Cerebellar cortex (tissue), 1 donor: ENCODE data around the gene SUCO.
"Not testable (repeated sequence)": the region's sequence is repeated elsewhere in the genome, so short reads cannot be mapped to it uniquely, and the experiment has no call there.

Experiments
- DNase-seq: peaks from one replicate; pipeline ENCODE4 v3.0.0-alpha.2; 2015; ENCODE audit warnings: low spot score

Gene SUCO

DNA sequence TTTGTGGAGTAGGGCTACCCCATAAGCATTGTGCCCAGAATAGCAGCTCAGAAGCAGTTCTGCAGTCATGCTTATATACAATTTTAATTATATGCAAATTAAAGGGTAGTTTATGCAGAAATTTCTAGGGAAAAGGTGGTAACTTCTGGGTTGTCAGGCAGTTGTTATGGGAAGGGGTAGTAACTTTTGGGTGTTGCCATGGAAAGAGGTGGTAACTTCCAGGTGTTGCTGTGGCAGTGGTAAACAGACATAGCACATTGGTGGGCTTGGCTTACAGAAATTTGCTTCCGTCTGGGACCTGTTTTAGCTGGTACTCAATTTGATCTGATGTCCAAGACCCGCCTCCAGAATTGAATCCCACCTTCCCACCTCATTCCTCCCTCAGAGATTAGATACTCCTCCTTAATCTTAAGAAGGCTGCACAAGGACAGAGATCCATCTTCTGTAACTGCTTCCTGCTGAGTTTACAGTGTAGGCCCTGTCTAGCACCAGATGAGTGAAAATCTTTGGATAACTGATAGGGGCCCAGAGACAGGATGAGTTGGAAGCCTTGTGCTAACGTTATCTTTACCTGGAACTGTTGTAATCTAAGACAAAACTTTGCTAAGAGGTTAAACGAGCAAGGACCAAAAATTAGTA, 26.7 kb downstream of the SUCO start:
- DNase-seq: no peak

DNA sequence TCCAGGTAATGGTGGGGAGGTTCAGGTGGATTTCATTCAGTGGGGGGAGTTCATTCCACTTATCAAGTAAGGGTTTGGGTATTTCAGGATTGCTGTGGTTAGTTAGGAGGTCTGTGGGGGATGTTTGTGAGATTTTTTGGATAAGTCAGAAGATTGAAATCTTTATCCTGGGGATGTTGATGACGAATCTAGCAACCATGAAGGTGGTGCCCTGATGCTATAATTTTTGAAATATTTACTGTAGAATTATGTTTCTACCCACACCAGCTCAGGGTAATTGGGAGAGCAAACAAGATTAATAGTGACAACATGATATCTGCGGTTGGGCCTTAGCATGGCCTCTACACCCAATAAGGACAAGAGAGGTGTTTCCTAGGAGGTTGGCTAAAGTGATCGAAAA, 28.3 kb downstream of the SUCO start:
- no peak for DNase-seq

DNA sequence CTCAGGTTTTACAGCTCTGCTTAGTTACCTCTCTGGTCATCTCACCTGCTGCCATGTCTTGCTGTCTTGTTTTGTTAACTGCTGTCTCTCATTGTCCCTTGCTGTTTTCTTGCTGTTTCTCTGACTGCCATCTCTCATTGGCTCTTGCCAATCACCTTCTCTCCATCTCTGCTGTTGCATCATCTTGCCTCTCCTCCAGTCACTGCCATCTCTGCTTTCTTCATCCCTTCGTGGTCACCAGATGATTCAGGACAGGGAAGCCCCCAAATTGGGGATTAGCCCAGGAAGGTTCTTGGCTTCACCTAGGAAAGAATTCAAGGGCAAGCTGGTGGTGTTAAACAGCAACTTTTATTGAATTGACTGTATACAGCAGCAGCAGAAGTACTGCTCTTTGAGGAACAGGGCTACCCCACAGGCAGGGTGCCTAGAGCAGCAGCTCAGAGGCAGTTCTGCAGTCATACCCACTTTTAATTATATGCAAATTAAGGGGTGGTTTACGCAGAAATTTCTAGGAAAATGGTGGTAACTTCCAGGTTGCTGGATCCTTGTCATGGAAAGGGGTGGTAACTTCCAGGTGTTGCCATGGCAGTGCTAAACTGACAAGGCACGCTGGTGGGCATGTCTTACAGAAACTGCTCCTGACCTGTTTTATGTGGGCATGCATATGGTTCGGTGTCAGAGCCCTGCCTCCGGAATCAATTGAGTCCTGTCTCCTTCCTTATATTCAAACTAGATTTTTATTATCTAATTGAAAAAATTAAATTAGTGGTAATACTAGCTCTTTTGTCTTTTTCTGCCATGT, 33.4 kb downstream of the SUCO start:
- no peak for DNase-seq

DNA sequence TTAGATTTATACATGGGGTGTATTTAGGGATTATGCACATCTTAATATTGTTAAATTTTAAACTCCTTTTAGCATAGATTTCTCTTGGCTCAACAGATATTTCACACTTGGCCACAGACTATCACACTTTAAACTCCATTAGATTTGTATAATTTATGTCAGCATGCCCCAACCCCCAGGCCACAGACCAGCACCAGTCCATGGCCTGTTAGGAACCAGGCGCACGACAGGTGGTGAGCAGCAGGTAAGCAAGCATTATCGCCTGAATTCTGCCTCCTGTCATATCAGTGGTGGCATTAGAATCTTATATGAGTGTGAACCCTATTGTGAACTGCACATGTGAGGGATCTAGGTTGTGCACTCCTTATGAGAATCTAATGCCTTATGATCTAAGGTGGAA, 34.8 kb downstream of the SUCO start:
- DNase-seq: no peak

DNA sequence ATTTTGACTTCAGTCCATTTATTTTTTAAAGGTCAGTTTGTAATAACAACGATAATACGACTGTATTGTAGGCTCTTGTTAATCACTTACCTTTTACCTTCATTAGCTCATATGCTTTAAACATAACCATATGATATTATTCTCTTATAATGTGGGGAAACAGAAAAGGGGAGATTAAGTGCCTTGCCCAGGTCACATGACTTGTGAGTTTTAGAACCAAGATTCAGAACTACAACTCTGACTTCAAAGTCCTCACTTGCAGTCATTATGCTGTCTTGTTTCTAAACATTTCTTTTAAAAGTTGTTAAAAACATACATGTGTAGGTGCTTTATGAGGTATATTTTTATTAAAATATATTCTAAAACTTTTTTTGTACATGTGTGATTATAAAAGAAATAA, 41.1 kb downstream of the SUCO start:
- DNase-seq: no peak

DNA sequence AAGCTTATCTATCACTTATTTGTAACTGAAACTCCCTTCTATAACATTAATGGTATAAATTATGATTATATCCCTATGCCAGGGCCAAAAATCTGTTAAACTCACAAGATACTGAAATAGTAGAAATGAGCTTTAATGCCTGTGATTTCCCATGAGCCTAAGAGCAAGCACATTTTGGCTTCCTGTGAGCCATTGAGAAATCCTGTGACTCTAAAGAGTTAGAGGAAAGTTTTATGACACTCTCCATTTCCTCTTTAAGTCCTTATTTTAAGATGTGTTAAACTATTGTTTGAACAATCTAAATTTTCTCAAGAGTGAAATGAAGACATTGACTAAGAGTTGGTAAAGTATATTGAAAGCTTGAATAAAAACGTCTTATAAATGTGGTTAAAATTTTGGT, 45.6 kb downstream of the SUCO start:
- DNase-seq: no peak

DNA sequence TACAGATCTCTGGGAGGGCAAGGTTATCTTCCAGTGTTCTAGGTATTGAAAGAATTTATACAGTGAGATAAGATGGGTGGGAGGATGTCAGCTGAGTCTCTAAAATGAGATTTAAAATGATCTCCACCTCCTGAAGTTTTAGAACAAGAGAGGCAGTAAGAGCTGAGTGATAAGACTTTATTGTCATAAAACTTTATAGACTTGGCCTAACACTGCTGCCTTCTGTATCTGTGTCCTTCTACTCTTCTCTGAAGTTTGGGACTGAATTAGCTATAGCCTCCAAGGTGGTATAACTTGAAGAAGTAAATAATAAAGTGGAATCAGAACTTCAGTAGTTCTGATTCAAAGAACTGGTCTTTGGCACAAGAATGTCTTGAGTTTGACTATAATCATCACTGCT, 48.3 kb downstream of the SUCO start:
- DNase-seq: no peak

DNA sequence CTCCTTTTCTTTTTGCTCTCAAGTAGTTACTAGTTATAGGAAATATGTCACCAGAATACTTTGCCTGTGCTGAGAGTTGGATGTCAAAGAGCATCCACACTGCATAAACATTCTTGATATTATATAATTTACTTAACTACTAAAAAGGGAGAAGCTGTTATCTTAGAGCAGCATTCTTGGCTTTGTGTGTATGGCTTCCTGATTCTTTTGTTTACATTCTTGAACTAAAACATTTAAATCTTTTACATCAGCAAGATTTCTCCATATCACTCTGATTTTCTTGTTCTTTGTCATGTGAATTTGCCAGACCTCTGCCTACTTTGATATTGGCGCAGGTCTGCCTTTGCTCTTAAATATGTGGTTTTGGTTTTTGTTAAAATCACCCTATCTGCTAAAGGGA, 48.8 kb downstream of the SUCO start:
- no peak for DNase-seq

DNA sequence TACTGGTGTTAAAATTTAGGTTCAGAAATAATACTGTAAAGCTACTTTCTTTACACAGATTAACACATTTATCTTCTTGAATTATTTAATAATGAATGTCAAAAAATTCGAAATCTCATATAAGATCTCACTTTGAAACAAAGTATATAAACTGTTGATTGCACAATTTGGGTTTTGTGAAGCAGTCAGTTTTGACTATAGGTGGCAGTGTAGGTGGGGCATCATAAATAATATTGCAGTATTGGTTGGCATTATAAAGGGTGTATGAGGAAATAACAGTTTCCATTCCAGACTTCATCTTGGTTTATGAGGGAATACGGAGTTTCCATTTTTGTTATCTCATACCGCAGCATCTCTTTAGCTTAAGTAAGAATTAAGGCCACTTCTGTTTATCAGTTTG, 49.9 kb downstream of the SUCO start:
- DNase-seq: no peak

DNA sequence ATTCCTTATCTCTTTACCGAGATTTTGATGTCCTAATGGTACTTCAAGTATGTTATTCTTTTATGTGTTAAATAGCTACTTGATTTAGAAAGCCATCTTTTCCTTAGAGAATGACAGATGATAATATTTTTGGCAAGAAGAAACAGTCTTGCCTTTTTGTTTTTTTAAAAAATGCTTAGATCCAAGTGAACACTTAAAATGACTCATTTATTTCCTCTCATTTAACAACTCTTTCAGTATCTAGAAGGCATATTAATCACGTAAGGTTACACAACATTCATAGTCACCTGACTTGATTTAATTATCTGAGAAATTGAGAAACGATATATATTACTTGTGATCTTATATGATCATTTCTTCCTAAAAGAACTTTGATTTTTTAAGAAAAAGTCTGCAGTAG, 52.4 kb downstream of the SUCO start:
- no peak for DNase-seq

DNA sequence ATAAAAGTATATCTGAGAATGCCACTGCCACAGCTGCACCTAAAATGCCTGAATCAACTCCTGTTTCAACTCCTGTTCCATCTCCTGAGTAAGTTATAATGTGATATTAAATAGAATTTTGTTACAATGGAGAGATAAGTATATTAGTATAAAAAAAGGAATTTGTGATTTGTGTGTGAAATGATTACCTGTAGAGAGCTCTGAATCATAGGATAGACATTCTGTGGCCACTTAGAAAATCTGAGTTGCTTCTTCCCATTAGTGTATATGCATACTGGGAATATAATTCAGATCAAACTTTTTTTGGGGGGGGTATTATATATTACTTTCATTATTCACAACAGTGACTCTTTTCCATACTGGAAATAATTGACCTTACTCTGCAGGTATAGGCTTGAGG, 52.9 kb downstream of the SUCO start:
- DNase-seq: no peak

DNA sequence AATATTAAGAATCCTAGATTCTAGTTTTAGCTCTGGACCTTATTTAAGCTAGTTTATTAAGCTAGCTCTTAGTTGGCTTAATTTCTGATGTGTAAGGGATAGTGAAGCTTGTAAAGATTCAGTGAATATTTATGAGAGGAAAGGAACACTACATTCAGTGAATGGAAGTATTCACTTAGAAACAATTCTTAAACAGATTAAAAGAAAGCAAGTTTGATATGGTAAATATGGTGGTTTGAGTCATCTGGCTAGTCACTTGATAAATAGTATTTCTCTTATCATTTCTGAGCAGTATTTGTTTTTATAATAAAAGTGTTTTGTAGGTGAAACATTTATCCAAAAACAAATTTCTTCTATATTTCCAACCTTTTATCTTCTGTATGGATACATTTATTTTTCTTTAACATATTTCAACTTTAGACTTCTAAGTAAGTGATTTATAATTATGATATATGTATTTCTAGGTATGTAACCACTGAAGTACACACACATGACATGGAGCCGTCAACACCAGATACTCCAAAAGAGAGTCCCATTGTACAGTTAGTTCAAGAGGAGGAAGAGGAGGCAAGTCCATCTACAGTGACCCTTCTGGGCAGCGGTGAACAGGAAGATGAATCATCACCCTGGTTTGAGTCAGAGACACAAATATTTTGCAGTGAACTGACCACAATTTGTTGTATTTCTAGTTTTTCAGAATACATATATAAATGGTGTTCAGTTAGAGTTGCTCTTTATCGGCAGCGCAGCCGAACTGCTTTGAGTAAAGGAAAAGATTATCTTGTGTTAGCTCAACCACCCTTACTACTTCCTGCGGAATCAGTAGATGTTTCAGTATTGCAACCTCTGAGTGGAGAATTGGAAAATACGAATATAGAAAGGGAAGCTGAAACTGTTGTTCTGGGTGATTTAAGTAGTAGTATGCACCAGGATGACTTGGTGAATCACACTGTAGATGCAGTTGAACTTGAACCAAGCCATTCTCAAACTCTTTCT, 55.6 kb downstream of the SUCO start:
- DNase-seq: no peak

DNA sequence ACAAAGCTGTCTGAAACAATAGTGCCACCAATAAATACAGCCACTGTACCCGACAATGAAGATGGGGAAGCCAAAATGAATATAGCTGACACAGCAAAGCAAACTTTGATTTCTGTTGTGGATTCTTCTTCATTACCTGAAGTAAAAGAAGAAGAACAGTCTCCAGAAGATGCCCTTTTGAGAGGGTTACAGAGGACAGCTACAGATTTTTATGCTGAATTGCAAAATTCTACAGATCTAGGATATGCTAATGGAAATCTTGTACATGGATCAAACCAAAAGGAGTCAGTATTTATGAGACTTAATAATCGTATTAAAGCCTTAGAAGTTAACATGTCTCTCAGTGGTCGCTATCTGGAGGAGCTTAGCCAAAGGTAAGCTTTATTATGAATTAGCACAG, 56.6 kb downstream of the SUCO start:
- no peak for DNase-seq

DNA sequence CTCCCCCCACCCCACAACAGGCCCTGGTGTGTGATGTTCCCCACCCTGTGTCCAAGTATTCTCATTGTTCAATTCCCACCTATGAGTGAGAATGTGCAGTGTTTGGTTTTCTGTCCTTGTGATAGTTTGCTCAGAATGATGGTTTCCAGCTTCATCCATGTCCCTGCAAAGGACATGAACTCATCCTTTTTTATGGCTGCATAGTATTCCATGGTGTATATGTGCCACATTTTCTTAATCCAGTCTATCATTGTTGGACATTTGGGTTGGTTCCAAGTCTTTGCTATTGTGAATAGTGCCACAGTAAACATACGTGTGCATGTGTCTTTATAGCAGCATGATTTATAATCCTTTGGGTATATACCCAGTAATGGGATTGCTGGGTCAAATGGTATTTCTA, 58.5 kb downstream of the SUCO start:
- DNase-seq: not testable (repeated sequence)

DNA sequence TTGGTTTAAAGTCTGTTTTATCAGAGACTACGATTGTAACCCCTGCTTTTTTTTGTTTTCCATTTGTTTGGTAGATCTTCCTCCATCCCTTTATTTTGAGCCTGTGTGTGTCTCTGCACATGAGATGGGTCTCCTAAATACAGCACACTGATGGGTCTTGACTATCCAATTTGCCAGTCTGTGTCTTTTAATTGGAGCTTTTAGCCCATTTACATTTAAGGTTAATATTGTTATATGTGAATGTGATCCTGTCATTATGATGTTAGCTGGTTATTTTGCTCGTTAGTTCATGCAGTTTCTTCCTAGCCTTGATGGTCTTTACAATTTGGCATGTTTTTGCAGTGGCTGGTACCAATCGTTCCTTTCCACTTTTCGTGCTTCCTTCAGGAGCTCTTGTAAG, 62.1 kb downstream of the SUCO start:
- DNase-seq: not testable (repeated sequence)

DNA sequence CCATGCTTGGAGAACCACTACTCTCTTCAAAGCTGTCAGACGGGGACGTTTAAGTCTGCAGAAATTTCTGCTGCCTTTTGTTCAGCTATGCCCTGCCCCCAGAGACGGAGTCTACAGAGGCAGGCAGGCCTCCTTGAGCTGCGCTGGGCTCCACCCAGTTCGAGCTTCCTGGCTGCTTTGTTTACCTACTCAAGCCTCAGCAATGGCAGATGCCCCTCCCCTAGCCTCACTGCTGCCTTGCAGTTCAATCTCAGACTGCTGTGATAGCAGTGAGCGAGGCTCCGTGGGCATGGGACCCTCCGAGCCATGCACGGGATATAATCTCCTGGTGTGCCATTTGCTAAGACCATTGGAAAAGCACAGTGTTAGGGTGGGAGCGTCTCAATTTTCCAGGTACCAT, 63.8 kb downstream of the SUCO start:
- not testable (repeated sequence) for DNase-seq

DNA sequence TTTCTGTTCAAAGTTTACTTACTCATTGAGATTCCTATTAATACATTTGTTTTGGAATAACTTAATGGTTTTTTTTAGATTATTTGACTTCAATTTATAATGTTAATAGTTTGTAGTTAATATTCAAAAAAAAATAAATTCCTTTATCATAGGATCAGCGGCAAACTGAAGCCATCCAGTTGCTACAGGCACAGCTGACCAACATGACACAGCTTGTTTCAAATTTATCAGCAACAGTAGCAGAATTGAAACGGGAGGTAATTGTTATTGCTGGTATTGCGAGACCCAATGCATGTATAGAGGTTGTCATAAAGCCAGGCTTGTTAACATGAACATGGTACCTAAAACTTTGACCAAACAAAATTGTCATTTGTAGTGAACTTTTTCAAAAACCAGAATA, 67.0 kb downstream of the SUCO start:
- no peak for DNase-seq

DNA sequence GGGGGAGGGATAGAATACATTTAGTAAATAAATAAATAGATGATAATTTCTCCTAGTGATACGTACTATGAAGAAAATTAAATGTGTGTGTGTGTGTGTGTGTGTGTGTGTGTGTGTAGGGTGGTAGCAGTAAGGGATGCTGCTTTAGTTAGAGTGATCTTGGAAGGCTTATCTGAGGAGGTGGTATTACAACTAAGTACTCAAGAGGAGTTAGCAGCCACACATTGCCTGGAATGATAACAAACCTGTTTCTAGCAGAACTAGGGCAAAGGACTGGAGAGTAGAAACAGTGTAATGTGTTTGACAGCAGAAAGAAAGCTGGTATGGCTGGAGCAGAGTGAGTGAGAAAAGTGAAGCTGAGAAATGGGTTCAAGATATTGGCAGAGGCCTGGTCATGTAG, 67.7 kb downstream of the SUCO start:
- DNase-seq: no peak

DNA sequence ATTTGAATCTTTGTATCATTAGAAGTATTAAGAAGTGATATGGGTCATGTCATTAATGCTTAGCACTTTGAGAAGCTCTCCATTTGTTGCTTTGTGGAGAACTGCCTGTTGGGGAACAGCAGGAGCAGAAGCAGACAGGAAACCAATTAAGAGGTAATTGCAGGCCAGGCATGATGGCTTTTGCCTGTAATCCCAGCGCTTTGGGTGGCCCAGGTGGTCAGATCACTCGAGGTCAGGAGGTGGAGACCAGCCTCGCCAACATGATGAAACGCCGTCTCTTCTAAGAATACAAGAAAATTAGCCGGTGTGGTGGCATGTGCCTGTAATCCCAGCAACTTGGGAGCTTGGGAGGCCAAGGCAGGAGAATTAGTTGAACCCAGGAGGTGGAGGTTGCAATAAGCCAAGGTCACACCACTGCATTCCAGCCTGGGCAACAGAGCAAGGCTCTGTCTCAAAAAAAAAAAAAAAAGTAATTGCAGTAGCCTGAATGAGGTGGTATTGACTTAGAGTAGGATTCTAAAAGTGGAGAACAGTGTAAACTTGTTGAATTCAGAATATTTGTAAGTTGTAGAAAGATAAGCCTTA, 68.2 kb downstream of the SUCO start:
- no peak for DNase-seq

DNA sequence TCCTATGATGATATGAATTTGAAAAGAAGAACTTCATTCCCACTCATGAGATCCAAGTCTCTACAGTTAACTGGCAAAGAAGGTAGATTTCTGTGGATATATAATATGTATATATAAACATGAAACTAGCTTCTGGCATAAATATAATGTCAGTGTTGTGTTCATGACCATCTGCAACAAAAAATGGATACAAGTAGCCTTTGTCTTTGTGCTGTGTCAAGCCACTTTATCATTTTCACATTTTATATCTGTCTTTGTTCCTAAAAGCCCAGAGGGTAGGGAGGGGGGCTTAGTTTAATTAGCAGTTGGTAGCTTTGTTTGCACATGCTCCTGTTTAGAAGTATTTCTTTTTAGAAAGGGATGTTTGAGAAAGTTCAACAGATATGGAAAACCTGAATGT, 69.8 kb downstream of the SUCO start:
- no peak for DNase-seq

DNA sequence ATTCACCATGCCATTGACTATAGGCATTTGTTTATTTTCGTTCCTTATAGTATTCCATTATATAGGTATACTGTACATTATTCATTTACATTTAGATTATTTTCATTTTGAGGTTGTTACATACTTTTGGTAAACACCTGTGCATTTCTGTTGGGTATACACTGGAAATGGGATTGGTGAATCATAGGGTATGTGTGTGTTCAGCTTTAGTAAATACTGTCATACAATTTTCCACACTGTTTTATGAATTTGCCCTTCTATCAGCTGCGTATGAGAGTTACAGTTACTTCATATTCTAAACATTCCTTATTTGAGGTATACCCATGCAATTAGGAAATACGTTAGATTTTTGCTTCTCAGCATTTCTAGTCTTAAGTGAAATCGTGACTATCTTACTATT, 70.9 kb downstream of the SUCO start:
- no peak for DNase-seq

DNA sequence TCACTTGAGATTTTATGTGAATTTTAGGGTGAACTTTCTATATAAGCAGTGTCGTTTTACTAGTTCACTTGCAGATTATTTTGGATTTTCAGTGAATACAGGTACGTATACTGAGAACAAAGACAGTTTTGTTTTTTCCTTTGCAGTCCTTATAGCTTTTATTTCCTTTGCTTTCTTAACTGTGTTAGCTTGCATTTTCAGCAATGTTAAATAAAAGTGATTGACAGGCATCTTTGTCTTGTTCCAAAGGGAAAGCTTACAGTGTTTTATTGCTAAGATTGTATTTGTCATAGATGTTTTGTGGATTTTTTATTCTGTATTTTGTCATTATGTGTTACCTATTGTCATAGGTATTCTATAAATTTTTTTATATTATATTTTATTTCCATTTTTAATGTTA, 72.7 kb downstream of the SUCO start:
- no peak for DNase-seq
